ENCODE data around the gene LAMTOR4. TPM values are rescaled to one million over a fixed set of nuclear protein-coding genes. Genes with fewer than 3 reads are reported as not detected.
A peak's percentile ranks its signal among the peaks of the same experiment; 100 is the strongest.

The LAMTOR4 gene
- polyA plus RNA-seq, 2 donors, result 85.7 to 138 TPM

DNA sequence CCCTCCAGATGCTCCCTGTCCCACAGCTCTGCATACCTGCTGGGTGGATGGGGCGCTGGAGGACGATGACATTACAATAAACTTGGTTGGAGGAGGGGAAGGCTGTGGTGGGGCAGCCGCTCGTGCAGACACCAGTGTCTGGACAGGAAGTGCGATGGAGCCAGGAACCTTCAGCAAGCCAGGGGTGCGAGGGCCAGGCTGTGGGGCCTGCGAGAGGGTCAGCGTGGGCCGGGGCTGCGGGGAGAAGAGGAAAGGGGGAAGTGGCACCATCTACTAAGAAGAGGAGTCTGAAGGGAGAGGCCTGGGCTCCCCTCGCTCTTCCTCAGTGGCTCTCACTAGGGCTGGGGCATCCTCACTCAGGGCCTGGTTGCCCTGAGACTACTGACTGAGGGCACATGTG is 40.8 kb upstream of the LAMTOR4 start:
- Histone ChIP-seq H3K9me3 (ENCODE audit: control insufficient read depth in 2 of 2, insufficient read depth in 1 of 2, low read depth in 1 of 2, low read length in 1 of 2) (no peaks in the 10 kb centered on the region), H3K4me1 (ENCODE audit: control insufficient read depth in 2 of 2, insufficient read depth in 2 of 2, low read length in 1 of 2) (no peaks in the 10 kb centered on the region), H3K36me3 (ENCODE audit: control insufficient read depth in 2 of 2, insufficient read depth in 2 of 2, low read length in 1 of 2) (peaks cover 0 to 51% of the 10 kb centered on the region in 2 donors), H3K27ac (ENCODE audit: low read depth in 2 of 2, low read length in 1 of 2) (no peak overlapping the region), H3K4me3 (ENCODE audit: low read depth in 1 of 2, low read length in 2 of 2) (no peak overlapping the region), H3K27me3 (ENCODE audit: control insufficient read depth in 1 of 2, insufficient read depth in 2 of 2, low read length in 2 of 2) (no peaks in the 10 kb centered on the region)
- WGBS, 2 donors, result 80 to 84% methylated on average over 9 to 11 of the region's 11 CpGs

DNA sequence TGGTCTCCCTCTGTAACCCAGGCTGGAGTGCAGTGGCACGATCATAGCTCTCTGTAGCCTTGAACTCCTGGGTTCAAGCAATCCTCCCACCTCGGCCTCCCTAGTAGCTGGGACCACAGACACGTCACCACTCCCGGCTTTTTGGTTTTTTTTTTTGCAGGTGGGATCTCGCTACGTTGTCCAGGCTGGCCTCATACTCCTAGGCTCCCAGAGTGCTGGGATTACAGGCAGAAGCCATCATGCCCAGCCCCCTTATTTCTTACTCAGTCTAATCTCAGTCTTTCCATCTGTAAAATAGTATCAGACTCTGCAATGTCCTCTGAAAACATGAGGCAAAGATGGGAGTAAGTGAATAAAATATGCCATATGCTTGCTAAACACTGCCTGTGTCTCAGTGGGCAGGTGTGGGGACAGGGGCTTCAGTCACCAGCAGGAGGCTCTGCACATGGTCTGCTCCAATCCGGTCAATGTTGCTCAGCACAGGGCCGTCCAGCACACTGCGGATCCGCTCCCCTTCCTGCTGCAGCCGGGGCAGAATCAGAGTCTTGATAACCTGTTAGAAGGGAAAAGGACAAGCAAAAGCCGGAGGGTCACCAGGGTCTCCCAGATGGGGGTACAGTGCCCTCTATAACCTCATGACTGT is 39.1 kb upstream of the LAMTOR4 start:
- WGBS, 2 donors, result 90 to 92% methylated on average over 12 of the region's 12 CpGs
- H3K36me3 ChIP-seq (ENCODE audit: control insufficient read depth in 2 of 2, insufficient read depth in 2 of 2, low read length in 1 of 2), result peaks cover 0 to 58% of the 10 kb centered on the region in 2 donors

DNA sequence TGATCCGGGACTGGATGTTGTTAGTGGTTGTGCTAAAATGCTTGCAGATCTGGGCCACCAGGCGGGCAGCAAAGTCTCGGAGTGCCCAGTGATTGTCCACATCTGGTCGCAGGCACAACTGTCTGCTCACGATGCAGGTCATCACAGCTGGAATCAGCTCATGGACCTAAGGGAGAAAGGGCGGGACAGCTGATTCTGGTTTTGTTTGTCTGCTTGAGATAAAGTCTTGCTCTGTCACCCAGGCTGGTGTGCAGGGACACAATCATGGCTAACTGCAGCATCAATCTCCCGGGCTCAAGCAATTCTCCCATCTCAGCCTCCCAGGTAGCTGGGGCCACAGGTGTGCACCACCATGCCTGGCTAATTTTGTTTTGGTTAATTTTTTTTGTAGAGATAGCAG is 37.6 kb upstream of the LAMTOR4 start:
- 95 to 96% methylated on average over 7 of the region's 7 CpGs for WGBS, 2 donors
- Histone ChIP-seq H3K27me3 (ENCODE audit: control insufficient read depth in 1 of 2, insufficient read depth in 2 of 2, low read length in 2 of 2) (no peaks in the 10 kb centered on the region), H3K36me3 (ENCODE audit: control insufficient read depth in 2 of 2, insufficient read depth in 2 of 2, low read length in 1 of 2) (peaks cover 0 to 49% of the 10 kb centered on the region in 2 donors), H3K9me3 (ENCODE audit: control insufficient read depth in 2 of 2, insufficient read depth in 1 of 2, low read depth in 1 of 2, low read length in 1 of 2) (no peaks in the 10 kb centered on the region), H3K4me1 (ENCODE audit: control insufficient read depth in 2 of 2, insufficient read depth in 2 of 2, low read length in 1 of 2) (no peaks in the 10 kb centered on the region), H3K4me3 (ENCODE audit: low read depth in 1 of 2, low read length in 2 of 2) (no peak overlapping the region), H3K27ac (ENCODE audit: low read depth in 2 of 2, low read length in 1 of 2) (no peak overlapping the region)

More for the DNA sequence above, 39.1 kb upstream of the LAMTOR4 start:
- H3K4me3 ChIP-seq (ENCODE audit: low read depth in 1 of 2, low read length in 2 of 2), result no peak overlapping the region
- no peaks in the 10 kb centered on the region for H3K4me1 ChIP-seq (ENCODE audit: control insufficient read depth in 2 of 2, insufficient read depth in 2 of 2, low read length in 1 of 2)
- no peak overlapping the region for H3K27ac ChIP-seq (ENCODE audit: low read depth in 2 of 2, low read length in 1 of 2)
- no peaks in the 10 kb centered on the region for H3K9me3 ChIP-seq (ENCODE audit: control insufficient read depth in 2 of 2, insufficient read depth in 1 of 2, low read depth in 1 of 2, low read length in 1 of 2)
- H3K27me3 ChIP-seq (ENCODE audit: control insufficient read depth in 1 of 2, insufficient read depth in 2 of 2, low read length in 2 of 2), result no peaks in the 10 kb centered on the region

DNA sequence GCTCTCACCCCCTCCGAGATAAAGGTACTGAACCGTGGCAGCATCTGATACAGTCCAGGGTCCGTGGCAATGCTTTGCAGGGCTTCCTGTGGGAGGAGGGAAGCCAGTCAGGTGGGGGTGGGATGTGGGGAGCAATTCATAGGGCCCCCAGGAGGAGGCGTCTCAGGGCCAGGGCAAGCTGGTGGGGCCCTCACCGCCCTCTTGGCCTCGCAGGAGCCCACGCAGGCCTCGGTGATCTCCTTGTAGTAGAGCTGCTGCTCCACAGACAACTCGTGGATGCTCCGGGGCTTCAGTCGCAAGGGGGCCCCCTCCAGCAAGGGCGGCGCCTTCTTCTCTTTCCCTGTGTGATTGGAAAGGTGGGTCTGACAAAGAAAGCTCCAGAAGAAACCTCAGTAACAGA is 36.8 kb upstream of the LAMTOR4 start:
- Histone ChIP-seq H3K4me3 (ENCODE audit: low read depth in 1 of 2, low read length in 2 of 2) (no peak overlapping the region), H3K36me3 (ENCODE audit: control insufficient read depth in 2 of 2, insufficient read depth in 2 of 2, low read length in 1 of 2) (peaks cover 0 to 44% of the 10 kb centered on the region in 2 donors), H3K27ac (ENCODE audit: low read depth in 2 of 2, low read length in 1 of 2) (no peak overlapping the region), H3K27me3 (ENCODE audit: control insufficient read depth in 1 of 2, insufficient read depth in 2 of 2, low read length in 2 of 2) (no peaks in the 10 kb centered on the region), H3K9me3 (ENCODE audit: control insufficient read depth in 2 of 2, insufficient read depth in 1 of 2, low read depth in 1 of 2, low read length in 1 of 2) (no peaks in the 10 kb centered on the region), H3K4me1 (ENCODE audit: control insufficient read depth in 2 of 2, insufficient read depth in 2 of 2, low read length in 1 of 2) (no peaks in the 10 kb centered on the region)
- 89 to 90% methylated on average over 13 of the region's 13 CpGs for WGBS, 2 donors

DNA sequence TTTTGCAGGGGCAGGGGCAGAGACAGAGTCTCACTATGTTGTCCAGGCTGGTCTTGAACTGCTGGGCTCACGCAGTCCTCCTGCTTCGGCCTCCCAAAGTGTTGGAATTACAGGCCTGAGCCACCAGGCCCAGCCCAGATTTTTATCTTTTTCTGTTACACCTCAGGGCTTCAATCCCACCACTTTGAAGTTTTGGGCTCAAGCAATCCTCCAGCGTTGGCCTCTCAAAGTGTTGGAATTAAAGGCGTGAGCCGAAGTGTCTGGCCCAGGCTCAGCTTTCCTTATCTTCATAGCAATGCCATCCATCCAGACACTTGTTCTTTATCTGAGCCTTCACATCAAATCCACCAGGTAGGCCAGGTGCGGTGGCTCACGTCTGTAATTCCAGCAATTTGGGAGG is 33.7 kb upstream of the LAMTOR4 start:
- 92% methylated on average over 7 of the region's 7 CpGs for WGBS, 2 donors
- H3K27me3 ChIP-seq (ENCODE audit: control insufficient read depth in 1 of 2, insufficient read depth in 2 of 2, low read length in 2 of 2), result no peaks in the 10 kb centered on the region
- H3K9me3 ChIP-seq (ENCODE audit: control insufficient read depth in 2 of 2, insufficient read depth in 1 of 2, low read depth in 1 of 2, low read length in 1 of 2), result no peaks in the 10 kb centered on the region
- no peak overlapping the region for H3K27ac ChIP-seq (ENCODE audit: low read depth in 2 of 2, low read length in 1 of 2)
- no peaks in the 10 kb centered on the region for H3K4me1 ChIP-seq (ENCODE audit: control insufficient read depth in 2 of 2, insufficient read depth in 2 of 2, low read length in 1 of 2)
- H3K4me3 ChIP-seq (ENCODE audit: low read depth in 1 of 2, low read length in 2 of 2), result no peak overlapping the region
- H3K36me3 ChIP-seq (ENCODE audit: control insufficient read depth in 2 of 2, insufficient read depth in 2 of 2, low read length in 1 of 2), result peaks cover 0 to 23% of the 10 kb centered on the region in 2 donors

DNA sequence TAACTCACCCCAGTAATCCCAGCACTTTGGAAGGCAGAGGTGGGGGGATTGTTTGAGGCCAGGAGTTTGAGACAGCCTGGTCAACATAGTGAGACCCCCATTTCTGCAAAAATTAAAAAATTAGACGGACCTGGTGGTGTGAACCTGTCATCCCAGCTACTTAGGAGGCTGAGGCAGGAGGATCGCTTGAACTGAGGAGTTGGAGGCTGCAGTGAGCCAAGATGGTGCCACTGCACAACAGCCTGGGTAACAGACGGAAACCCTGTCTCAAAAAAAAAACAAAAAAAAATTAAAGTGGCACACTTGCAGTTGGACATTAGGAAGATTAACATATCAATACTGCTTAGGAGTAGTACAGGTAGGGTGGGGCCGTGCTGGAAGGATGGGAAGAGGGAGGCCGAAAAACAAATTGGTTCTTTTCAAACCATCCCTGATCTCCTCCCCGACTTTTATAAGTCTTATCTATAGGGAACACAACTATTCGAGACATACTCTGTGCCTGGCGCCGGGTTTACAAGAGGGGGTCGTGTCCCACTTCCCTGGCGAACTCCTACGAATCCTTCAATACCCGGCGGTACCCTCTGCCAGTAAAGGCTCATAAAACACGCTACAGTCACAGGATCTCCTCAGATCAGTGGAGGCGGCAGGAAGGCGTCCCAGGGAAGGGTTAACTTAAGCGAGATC is 30.2 kb upstream of the LAMTOR4 start:
- Histone ChIP-seq H3K27me3 (ENCODE audit: control insufficient read depth in 1 of 2, insufficient read depth in 2 of 2, low read length in 2 of 2) (no peaks in the 10 kb centered on the region), H3K27ac (ENCODE audit: low read depth in 2 of 2, low read length in 1 of 2) (peak overlapping the region; percentile 88 to 91), H3K36me3 (ENCODE audit: control insufficient read depth in 2 of 2, insufficient read depth in 2 of 2, low read length in 1 of 2) (peaks cover 0 to 6% of the 10 kb centered on the region in 2 donors), H3K9me3 (ENCODE audit: control insufficient read depth in 2 of 2, insufficient read depth in 1 of 2, low read depth in 1 of 2, low read length in 1 of 2) (no peaks in the 10 kb centered on the region), H3K4me1 (ENCODE audit: control insufficient read depth in 2 of 2, insufficient read depth in 2 of 2, low read length in 1 of 2) (no peaks in the 10 kb centered on the region), H3K4me3 (ENCODE audit: low read depth in 1 of 2, low read length in 2 of 2) (peak overlapping the region; percentile 86 to 89)
- WGBS, 2 donors, result 19 to 20% methylated on average over 18 of the region's 18 CpGs

DNA sequence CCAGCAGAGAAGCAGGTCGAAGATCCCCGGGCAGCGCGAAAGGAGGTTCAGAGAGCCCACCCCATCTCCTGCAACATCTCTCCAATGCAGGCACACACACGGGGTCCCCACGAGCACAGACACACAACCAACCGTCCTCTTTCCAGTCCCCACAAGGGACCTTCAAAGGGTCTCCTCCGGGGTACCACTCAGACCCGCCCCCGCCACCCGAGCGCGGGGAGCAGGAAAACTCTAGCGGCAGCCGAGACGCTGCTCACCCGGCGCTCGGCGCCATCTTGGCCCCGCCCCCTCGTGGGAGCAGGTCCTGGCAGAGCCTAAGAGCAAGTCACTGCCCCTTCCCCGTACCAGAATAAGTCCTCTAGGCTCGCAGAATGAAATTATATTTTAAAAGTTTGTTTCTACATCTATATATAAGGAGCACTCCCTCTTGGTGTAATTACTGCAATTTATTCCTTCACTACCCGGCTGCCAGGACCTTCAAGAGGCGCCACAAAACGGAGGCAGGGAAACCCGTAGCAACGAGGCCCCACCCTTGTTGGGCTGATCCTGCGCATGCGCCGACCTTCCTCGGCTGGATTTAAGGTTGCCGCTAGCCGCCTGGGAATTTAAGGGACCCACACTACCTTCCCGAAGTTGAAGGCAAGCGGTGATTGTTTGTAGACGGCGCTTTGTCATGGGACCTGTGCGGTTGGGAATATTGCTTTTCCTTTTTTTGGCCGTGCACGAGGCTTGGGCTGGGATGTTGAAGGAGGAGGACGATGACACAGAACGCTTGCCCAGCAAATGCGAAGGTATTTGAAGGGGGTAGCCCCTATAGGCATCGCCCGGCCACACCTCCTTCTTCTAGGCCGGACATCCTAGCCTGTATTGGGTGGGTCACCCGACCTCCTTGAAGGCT is 29.4 kb upstream of the LAMTOR4 start, which contains the start of the genes CNPY4 and TAF6:
Gene CNPY4 (plus strand): TSS at position 563 of the 898 bp plus-strand sequence. CDS start 111 bp downstream, at position 674.
Gene TAF6 (minus strand): TSS at position 287 of the 898 bp plus-strand sequence. CDS start 5,149 bp downstream, outside the sequence.
- no peaks in the 10 kb centered on the region for H3K27me3 ChIP-seq (ENCODE audit: control insufficient read depth in 1 of 2, insufficient read depth in 2 of 2, low read length in 2 of 2)
- peak within 1 kb of the TSS; percentile 88 to 91 for H3K27ac ChIP-seq (ENCODE audit: low read depth in 2 of 2, low read length in 1 of 2)
- H3K9me3 ChIP-seq (ENCODE audit: control insufficient read depth in 2 of 2, insufficient read depth in 1 of 2, low read depth in 1 of 2, low read length in 1 of 2), result no peaks in the 10 kb centered on the region
- 0 to 1% methylated on average over 49 of the region's 49 CpGs for WGBS, 2 donors
- H3K36me3 ChIP-seq (ENCODE audit: control insufficient read depth in 2 of 2, insufficient read depth in 2 of 2, low read length in 1 of 2), result no peaks in the 10 kb centered on the region
- H3K4me3 ChIP-seq (ENCODE audit: low read depth in 1 of 2, low read length in 2 of 2), result peak within 1 kb of the TSS; percentile 86 to 89
- H3K4me1 ChIP-seq (ENCODE audit: control insufficient read depth in 2 of 2, insufficient read depth in 2 of 2, low read length in 1 of 2), result no peaks in the 10 kb centered on the region

DNA sequence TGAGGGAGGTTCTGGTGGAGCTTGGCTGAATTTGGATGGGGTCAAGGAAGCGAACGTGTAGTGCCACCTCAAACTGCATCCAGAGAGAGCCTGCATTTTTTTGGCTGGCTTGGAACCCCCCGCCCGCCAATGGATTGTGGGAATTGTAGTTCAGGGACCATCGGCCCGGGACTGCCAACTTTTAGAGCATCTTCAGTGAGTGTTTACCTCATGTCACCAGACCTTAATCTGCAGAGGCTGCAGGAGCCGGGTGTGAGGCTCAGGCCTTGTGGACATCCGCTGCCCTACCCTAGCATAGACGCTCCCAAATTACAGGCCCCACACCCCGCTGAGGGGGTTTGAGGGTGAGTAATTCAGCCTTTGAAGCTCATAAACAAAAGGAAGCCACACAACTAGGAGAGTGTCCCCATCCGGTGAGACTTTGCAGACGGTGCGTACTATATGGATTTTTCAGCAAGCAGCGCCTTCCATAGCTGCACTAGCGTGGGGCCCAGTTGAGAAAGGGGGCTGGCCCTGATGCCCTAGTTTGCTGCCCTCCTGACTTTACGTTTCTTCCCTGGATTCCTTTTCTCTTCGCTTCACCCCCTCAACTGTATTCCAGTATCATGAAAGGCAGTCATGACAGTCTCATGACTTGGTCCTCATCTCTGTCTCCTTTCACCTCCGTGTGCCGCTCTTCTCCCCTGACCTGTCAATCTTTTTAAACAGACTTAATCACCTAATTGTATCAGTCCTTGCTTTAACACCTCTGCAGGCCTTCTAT is 28.6 kb upstream of the LAMTOR4 start:
- H3K9me3 ChIP-seq (ENCODE audit: control insufficient read depth in 2 of 2, insufficient read depth in 1 of 2, low read depth in 1 of 2, low read length in 1 of 2), result no peaks in the 10 kb centered on the region
- H3K4me3 ChIP-seq (ENCODE audit: low read depth in 1 of 2, low read length in 2 of 2), result peak overlapping the region; percentile 69 to 89
- no peaks in the 10 kb centered on the region for H3K4me1 ChIP-seq (ENCODE audit: control insufficient read depth in 2 of 2, insufficient read depth in 2 of 2, low read length in 1 of 2)
- WGBS, 2 donors, result 17 to 20% methylated on average over 19 of the region's 19 CpGs
- H3K27ac ChIP-seq (ENCODE audit: low read depth in 2 of 2, low read length in 1 of 2), result peak overlapping the region; percentile 88 to 91
- no peaks in the 10 kb centered on the region for H3K36me3 ChIP-seq (ENCODE audit: control insufficient read depth in 2 of 2, insufficient read depth in 2 of 2, low read length in 1 of 2)
- H3K27me3 ChIP-seq (ENCODE audit: control insufficient read depth in 1 of 2, insufficient read depth in 2 of 2, low read length in 2 of 2), result no peaks in the 10 kb centered on the region

DNA sequence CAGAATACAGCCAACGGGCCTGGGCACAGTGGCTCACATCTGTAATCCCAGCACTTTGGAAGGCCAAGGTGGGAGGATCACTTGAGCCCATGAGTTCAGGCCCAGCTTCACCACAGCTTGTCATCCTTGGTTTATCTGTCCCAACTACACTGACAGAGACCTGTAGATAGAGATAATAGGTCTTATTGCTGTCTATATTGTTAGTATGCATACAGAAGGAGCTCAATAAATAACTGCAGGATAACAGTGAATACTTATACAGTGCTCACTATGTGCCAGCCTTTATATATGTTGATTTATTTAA is 28.0 kb upstream of the LAMTOR4 start:
- H3K27ac ChIP-seq (ENCODE audit: low read depth in 2 of 2, low read length in 1 of 2), result peak overlapping the region in 1 of 2 donors; percentile 91
- no peaks in the 10 kb centered on the region for H3K36me3 ChIP-seq (ENCODE audit: control insufficient read depth in 2 of 2, insufficient read depth in 2 of 2, low read length in 1 of 2)
- no peak overlapping the region for H3K4me3 ChIP-seq (ENCODE audit: low read depth in 1 of 2, low read length in 2 of 2)
- H3K9me3 ChIP-seq (ENCODE audit: control insufficient read depth in 2 of 2, insufficient read depth in 1 of 2, low read depth in 1 of 2, low read length in 1 of 2), result no peaks in the 10 kb centered on the region
- H3K4me1 ChIP-seq (ENCODE audit: control insufficient read depth in 2 of 2, insufficient read depth in 2 of 2, low read length in 1 of 2), result peaks cover 0 to 2% of the 10 kb centered on the region in 2 donors
- 10 to 26% methylated on average over 1 of the region's 1 CpG for WGBS, 2 donors
- H3K27me3 ChIP-seq (ENCODE audit: control insufficient read depth in 1 of 2, insufficient read depth in 2 of 2, low read length in 2 of 2), result no peaks in the 10 kb centered on the region
